ENCODE results near the gene CYTL1.
A peak's percentile ranks its signal among the peaks of the same experiment; 100 is the strongest.

The CYTL1 gene

DNA sequence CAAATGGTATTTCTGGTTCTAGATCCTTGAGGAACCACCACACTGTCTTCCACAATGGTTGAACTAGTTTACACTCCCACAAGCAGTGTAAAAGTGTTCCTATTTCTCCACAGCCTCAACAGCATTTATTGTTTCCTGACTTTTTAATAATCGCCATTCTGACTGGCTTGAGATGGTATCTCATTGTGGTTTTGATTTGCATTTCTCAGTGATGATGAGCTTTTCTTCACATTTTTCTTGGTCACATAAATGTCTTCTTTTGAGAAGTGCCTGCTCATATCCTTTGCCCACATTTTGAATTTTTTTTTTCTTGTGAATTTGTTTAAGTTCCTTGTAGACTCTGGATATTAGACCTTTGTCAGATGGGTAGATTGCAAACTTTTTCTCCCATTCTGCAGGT is 22.3 kb downstream of the CYTL1 start:
- DNase-seq, result peak; percentile 36

DNA sequence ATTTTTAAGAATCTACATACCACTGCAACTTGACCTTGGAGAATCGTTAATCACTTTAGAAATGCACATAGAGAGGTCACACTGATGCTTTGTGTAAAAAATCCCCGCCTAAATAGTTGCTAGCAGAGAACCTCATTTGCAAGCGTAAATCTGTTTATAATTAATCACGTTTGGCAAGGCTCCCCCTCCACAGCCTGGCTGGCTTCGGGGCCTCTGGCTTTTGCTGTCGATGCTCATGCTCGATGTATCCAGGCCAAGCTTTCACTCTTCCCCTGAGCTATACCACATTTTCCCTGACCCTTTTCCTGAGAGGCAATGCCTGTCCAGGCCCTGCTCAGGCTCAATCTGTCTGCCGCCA is 23.4 kb downstream of the CYTL1 start:
- DNase-seq, result no peak

DNA sequence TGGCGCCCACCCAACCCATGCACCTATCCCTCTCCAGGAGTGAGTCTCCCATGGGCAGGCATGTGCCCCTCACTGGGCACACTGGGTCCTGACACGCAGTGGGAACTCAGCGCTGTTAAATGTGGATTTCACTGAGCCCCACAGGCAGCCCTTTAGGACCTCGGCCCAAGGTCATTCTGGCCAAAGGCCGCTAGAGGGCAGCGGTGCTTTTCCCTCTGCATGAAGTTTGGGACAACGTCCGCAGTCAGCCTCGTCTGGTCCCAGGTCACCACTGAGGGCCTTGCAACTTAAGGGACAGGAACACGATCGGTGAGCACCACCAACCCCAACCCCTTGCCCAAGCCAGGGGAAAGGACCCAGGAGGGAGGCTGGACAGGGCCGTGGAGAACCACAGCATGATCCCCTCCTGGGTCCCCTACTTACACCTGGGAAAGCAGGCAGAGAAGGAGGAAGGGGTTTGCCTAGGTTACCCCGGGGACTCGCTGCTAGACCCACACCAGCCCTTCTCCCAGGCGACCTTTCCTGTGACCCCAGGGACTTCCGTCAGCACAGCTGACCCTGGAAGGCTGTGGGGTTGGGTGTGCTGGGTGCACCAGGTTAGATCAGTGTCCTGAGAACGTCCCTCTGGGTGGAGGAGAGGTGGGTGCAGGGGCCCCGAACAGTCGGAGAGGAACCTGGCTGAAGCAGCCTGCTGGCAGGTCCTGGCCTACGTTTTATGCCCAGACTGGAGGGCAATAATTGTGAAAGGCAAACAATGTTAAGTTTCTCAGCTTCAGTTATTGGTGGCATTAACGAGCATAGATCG is 24.0 kb downstream of the CYTL1 start:
- DNase-seq, result peak; percentile 73

DNA sequence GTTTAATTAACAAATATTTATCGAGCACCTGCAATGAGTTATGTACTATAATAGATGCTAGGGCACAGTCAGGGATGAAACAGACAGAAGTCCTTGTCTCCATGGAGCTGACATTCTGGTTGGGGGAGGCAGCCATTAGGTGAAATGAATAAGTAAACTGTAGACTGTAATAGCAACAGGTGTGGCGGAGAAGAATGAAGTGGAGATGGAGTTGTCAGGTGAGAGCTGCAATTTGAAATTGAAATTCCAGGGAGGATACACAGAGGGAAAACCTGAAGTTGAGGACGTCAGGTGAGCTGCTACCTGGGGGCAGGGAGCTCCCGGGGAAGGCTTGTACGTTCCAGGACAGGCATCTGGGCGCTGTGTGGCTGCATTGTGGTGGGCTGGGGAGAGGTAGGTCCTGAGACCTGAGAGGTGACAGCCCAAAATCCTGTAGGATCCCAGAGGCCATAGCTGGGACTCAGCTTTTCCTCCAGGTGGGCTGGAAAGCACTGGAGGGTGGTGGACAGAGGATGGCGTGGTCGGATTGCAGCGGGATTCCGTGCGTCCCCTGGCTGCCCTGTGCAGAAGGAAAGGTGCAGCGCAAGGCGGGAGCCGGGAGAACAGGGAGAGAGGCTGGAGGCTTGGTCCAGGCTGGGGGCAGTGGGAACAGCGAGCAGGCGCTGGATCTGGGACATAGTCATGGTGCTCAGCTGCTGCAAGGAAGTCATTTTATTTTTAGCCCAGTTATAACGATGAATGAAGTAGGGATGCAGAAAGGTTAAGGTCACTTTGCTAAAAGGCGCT is 24.8 kb downstream of the CYTL1 start:
- DNase-seq, result no peak

- DNase-seq, result no peak
These were observed 26.4 kb downstream of the CYTL1 start for GRCh38 chr4:4992833-4993232.

GRCh38 chr4:4991541-4992099 is 27.6 kb downstream of the CYTL1 start:
- no peak for DNase-seq

GRCh38 chr4:4990857-4991540 is 28.3 kb downstream of the CYTL1 start:
- DNase-seq, result peak; percentile 82

DNA sequence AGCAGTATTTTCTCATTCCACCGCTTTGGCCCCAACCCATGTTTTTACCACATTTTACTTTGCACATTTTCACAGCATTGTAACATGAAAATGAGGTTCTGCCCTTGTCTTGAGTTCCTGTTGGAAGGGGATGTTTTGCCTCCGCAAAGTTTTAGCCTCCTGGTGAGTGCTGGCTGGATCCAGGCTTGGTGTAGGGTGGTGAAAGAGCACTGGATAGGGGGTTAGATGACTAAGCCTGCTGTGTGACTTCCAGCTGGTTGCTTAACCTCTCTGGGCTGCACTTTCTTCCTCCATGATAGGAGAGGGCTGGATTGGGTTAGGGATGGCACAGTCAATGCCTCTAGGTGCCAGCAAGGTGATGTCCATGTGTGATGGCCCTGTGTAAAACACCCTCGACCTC is 28.9 kb downstream of the CYTL1 start:
- no peak for DNase-seq

GRCh38 chr4:4989083-4989622 is 30.1 kb downstream of the CYTL1 start:
- DNase-seq, result no peak

- DNase-seq, result no peak
These were observed 31.6 kb downstream of the CYTL1 start for GRCh38 chr4:4987656-4988055.

GRCh38 chr4:4986841-4987240 is 32.4 kb downstream of the CYTL1 start:
- no peak for DNase-seq

- DNase-seq, result peak; percentile 31
These were observed 33.4 kb downstream of the CYTL1 start for GRCh38 chr4:4985844-4986243.

DNA sequence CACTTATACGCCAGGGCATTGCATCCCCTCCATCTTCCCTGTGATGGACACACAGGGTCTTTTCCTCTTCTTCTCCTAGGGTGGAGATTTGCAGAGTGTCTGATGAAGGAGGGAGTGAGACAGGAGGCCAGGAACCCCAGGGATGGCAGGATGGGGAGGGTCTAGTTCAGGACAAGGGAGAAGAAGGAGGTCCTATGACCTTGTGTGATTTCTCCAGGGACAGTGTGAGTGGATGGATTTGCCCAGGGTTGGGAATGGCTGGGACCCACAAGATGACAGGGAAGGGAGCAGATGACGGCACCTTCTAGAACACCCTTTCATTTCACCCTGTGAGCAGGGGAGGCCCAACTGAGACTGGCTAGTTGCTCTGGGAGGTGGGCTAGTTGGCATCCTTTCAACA is 34.2 kb downstream of the CYTL1 start:
- no peak for DNase-seq

DNA sequence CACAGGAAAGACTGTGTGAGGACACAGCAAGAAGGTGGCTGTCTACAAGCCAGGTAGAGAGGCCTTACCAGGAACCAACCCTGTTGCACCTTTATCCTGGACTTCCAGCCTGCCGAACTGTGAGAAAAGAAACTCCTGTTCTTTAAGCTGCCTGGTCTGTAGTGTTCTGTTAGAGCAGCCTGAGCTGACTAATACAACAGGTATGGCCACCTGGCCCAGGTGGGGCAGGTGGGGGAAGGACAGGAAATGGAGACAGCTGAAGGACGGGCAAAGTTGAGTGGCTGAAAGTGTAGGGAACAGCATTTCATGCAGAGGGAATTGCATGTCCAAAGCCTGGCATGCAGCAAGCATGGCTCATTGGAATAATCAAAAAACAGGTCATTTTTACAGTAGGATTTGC is 35.1 kb downstream of the CYTL1 start:
- no peak for DNase-seq

DNA sequence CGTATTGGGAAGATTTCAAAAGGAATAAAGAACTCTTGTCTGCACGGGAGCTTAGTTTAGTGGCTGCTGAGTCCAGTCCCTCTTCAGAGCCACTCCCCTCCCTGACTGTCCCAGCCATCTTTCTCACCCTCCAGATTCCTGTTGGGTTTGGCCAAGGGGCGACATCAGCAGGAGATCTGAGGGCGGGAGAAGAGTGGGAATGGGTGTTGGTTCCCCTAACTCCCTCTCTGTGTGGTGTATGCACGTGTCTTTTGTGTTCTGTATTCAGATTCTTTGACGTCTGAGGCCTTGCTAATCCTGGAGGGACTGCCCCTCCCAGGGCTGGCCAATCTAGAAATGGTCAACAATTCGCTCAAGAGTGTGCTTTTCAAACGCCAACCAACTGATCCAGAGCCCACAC is 37.4 kb downstream of the CYTL1 start:
- DNase-seq, result no peak

GRCh38 chr4:4981427-4981826 is 37.8 kb downstream of the CYTL1 start:
- no peak for DNase-seq

GRCh38 chr4:4980621-4981230 is 38.5 kb downstream of the CYTL1 start:
- no peak for DNase-seq

GRCh38 chr4:4979971-4980370 is 39.3 kb downstream of the CYTL1 start:
- no peak for DNase-seq

GRCh38 chr4:4974727-4975126 is 44.5 kb downstream of the CYTL1 start:
- no peak for DNase-seq

- no peak for DNase-seq
These were observed 47.5 kb downstream of the CYTL1 start for GRCh38 chr4:4971796-4972195.

- peak; percentile 9 for DNase-seq
These were observed 50.0 kb downstream of the CYTL1 start for GRCh38 chr4:4969298-4969697.

DNA sequence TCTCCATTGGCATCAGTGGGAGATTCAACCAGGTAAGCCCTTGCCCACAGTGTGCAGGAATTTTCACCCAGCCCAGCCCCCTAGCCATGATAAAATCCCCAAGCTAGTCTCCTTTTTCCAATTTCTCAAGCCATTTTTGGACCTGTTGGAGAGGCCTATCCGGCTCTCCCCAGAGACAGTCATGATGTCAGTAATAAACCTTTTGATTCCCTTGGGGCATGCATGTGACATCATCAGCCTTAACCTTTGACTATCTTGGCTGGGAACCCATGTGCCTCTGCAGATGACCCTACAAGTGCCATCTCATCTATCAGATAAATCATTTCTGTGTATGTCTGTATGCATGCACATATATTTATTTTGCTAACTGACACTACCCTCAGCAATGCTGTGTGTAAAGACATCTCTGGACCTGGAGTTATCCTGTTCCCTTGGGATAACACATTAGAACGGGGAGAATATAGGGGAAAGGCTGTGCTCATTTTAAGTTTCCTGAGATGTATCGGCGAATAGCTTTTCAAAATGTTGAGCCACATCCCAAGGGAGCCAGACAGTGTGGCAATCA is 51.0 kb downstream of the CYTL1 start:
- no peak for DNase-seq

All from fibroblast of skin of back (primary cell).